Activated CD4-positive, alpha-beta T cell treated with anti-CD3 and anti-CD28 coated beads, Interleukin-2, amount 10 ng/mL, durations not matched to agents 7 days and 5 days (primary cell): ENCODE data around the gene SLC5A11. TPM values are rescaled to one million over a fixed set of nuclear protein-coding genes. Genes with fewer than 3 reads are reported as not detected.

Experiments
- CTCF ChIA-PET: fragments of 350-600 bp; sonication (Branson Sonifier 250); formaldehyde crosslinking; loops from one replicate; lab custom pipeline; 2021; ENCODE audit warnings: antibody characterized with exemption; lab: Charles Lee
- POLR2A ChIA-PET: fragments of 350-600 bp; sonication (Branson Sonifier 250); formaldehyde crosslinking; loops from one replicate; lab custom pipeline; 2021; ENCODE audit warnings: antibody characterized with exemption; lab: Charles Lee
- DNase-seq: peaks from one replicate; pipeline ENCODE4 v3.0.0-alpha.2; 2020
- H3K27ac Mint-ChIP-seq: one replicate; pipeline ENCODE4 v1.8.0; 2021; ENCODE audit warnings: mild to moderate bottlenecking, moderate library complexity, mixed read lengths
- H3K27me3 Mint-ChIP-seq: one replicate; pipeline ENCODE4 v1.8.0; 2021; ENCODE audit warnings: mixed read lengths
- H3K36me3 Mint-ChIP-seq: one replicate; pipeline ENCODE4 v1.8.0; 2021; ENCODE audit warnings: low read depth, mixed read lengths
- H3K4me1 Mint-ChIP-seq: one replicate; pipeline ENCODE4 v1.8.0; 2021; ENCODE audit warnings: mixed read lengths
- H3K4me3 Mint-ChIP-seq: one replicate; pipeline ENCODE4 v1.8.0; 2021; ENCODE audit warnings: mild to moderate bottlenecking, moderate library complexity, mixed read lengths
- H3K9me3 Mint-ChIP-seq: one replicate; pipeline ENCODE4 v1.8.0; 2021; ENCODE audit warnings: mixed read lengths
- total RNA-seq, 2 experiments: library from RNA; stranded (reverse); gene quantifications; one replicate each; pipeline ENCODE4 v1.2.3, GENCODE V29; 2021

The SLC5A11 gene
- total RNA-seq, 2 experiments from 2014 or later = not detected

DNA sequence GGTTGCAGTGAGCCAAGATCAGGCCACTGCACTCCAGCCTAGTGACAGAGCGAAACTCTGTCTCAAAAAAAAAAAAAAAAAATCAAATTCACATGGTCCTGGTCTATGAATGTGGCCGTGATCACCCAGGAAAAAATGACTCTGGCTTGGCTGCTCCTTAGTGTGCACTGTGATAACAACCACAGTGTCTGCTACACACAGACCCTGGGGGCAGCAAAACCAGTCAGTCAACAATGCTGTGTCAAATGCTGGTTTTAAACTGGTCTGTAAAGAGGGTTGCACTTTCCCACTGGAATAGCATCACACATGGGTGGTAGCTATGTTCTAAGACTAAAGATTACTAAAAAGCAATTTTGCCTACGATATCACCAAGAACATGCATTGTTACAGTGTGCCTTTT lies 98.4 kb downstream of the SLC5A11 start:
- Mint-ChIP-seq H3K4me1 (no peaks in the 10 kb centered on the region), H3K4me3 (no peak overlapping the region), H3K27ac (no peak overlapping the region), H3K36me3 (peaks cover 42% of the 10 kb centered on the region), H3K27me3 (no peaks in the 10 kb centered on the region), H3K9me3 (no peaks in the 10 kb centered on the region)
- CTCF ChIA-PET = interaction anchor here (0.6 to 1.7 kb wide), 2 partner anchors 9 to 46 kb away, joined by 3 to 4 read pairs; no protein-coding TSS in a partner anchor
- POLR2A ChIA-PET = no interaction called here
- no peak for DNase-seq

GRCh38 chr16:24946155-24946554 lies 100.4 kb downstream of the SLC5A11 start:
- DNase-seq = no peak
- H3K4me3 Mint-ChIP-seq = no peak overlapping the region
- CTCF ChIA-PET = interaction anchor here (0.6 to 1.7 kb wide), 3 partner anchors 11 to 39 kb away, joined by 3 to 4 read pairs (median 4); no protein-coding TSS in a partner anchor
- H3K27me3 Mint-ChIP-seq = no peaks in the 10 kb centered on the region
- POLR2A ChIA-PET = no interaction called here
- H3K4me1 Mint-ChIP-seq = no peaks in the 10 kb centered on the region
- H3K9me3 Mint-ChIP-seq = no peaks in the 10 kb centered on the region
- peak overlapping the region; percentile 37 for H3K27ac Mint-ChIP-seq
- H3K36me3 Mint-ChIP-seq = peaks cover 39% of the 10 kb centered on the region

DNA sequence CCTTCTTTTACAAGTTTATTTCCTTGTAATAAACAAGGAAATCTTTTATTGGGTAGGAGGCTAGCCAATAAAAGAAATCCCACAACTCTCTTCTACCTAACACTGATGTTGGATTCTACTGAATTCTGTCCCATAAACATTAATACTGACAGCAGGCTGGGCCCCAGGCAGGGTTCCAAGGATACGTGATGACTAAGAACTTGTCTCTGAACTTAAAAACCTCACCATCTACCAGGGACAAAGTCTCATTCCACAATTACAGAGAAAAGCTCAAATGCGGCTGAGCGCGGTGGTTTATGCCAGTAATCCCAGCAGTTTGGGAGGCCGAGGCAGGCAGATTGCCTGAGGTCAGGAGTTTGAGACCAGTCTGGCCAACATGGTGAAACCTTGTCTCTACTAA lies 104.5 kb downstream of the SLC5A11 start:
- peaks cover 35% of the 10 kb centered on the region for H3K36me3 Mint-ChIP-seq
- H3K27me3 Mint-ChIP-seq = no peaks in the 10 kb centered on the region
- ChIA-PET POLR2A (no interaction called here), CTCF (no interaction called here)
- no peaks in the 10 kb centered on the region for H3K4me1 Mint-ChIP-seq
- no peak overlapping the region for H3K27ac Mint-ChIP-seq
- no peak for DNase-seq
- no peak overlapping the region for H3K4me3 Mint-ChIP-seq
- no peaks in the 10 kb centered on the region for H3K9me3 Mint-ChIP-seq

DNA sequence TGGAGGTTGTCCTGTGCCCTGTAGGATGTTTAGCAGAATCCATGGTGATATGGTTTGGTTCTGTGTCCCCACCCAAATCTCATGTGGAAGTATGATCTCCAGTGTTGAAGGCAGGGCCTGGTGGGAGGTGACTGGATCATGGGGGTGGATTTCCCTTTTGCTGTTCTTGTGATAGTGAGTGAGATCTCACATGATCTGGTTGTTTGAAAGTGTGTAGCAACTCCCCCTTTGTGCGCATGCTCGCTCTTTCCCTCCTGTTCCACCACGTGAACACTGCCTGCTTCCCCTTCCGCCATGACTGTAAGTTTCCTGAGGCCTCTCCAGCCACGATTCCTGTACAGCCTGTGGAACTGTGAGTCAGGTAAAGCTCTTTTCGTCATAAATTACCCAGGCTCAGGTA lies 107.5 kb downstream of the SLC5A11 start:
- Mint-ChIP-seq H3K4me3 (no peak overlapping the region), H3K27me3 (no peaks in the 10 kb centered on the region), H3K9me3 (no peaks in the 10 kb centered on the region), H3K36me3 (peaks cover 33% of the 10 kb centered on the region), H3K4me1 (no peaks in the 10 kb centered on the region), H3K27ac (no peak overlapping the region)
- DNase-seq = no peak
- POLR2A ChIA-PET = no interaction called here
- CTCF ChIA-PET = no interaction called here

DNA sequence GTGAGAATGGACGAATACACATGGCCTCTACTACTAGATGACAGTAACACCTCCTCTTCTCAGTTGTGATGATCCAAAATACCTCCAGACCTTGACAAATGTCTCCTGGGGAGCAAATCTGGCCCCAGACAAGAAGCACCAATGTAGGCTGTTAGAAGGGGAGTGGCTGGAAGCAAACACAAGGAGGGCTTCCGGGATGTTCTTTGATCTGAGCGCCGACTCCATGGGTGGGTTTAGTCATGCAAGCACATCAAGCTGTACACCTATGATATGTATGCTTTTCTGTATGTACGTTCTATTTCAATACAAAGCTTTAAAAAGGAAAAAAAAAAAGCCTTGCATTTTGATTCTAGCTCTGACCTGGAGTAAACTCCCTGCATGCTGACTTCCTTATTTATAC lies 108.0 kb downstream of the SLC5A11 start:
- ChIA-PET POLR2A (no interaction called here), CTCF (no interaction called here)

GRCh38 chr16:24954137-24954536 lies 108.4 kb downstream of the SLC5A11 start:
- POLR2A ChIA-PET = no interaction called here
- no peak overlapping the region for H3K4me3 Mint-ChIP-seq
- H3K9me3 Mint-ChIP-seq = no peaks in the 10 kb centered on the region
- no peaks in the 10 kb centered on the region for H3K27me3 Mint-ChIP-seq
- no peaks in the 10 kb centered on the region for H3K4me1 Mint-ChIP-seq
- no peak for DNase-seq
- H3K27ac Mint-ChIP-seq = no peak overlapping the region
- CTCF ChIA-PET = no interaction called here
- peaks cover 35% of the 10 kb centered on the region for H3K36me3 Mint-ChIP-seq

More for the DNA sequence above, 108.0 kb downstream of the SLC5A11 start:
- no peak overlapping the region for H3K4me3 Mint-ChIP-seq
- H3K27me3 Mint-ChIP-seq = no peaks in the 10 kb centered on the region
- no peak overlapping the region for H3K27ac Mint-ChIP-seq
- H3K9me3 Mint-ChIP-seq = no peaks in the 10 kb centered on the region
- H3K36me3 Mint-ChIP-seq = peaks cover 33% of the 10 kb centered on the region
- no peaks in the 10 kb centered on the region for H3K4me1 Mint-ChIP-seq
- DNase-seq = no peak

GRCh38 chr16:24955975-24956731 lies 110.4 kb downstream of the SLC5A11 start:
- no peak overlapping the region for H3K4me3 Mint-ChIP-seq
- POLR2A ChIA-PET = interaction anchor here (0.8 kb wide), 1 partner anchor 9 kb away, joined by 3 read pairs; no protein-coding TSS in a partner anchor
- H3K27ac Mint-ChIP-seq = no peak overlapping the region

DNA sequence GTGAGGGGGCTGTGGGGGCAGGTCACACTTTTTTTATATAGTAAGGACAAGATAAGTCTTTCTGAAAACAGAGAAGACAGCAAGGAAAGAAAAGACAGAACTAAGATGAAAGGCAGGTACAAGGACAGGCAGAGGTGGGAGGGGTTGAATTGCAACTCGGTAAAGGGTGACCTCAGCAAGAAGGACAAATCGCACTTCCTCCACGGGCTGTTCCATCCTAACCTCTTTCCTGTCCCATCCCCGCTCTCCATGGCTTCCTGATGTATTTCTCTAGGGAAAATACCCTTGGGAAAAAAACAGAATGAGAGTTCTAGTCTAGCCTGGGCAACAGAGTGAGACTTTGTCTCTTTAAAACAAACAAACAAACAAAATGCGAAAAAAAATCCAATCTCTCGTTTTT lies 112.1 kb downstream of the SLC5A11 start:
- ChIA-PET CTCF (no interaction called here), POLR2A (no interaction called here)
- Mint-ChIP-seq H3K4me3 (no peak overlapping the region), H3K27ac (no peak overlapping the region), H3K36me3 (peaks cover 45% of the 10 kb centered on the region), H3K27me3 (no peaks in the 10 kb centered on the region), H3K9me3 (peaks cover 10% of the 10 kb centered on the region), H3K4me1 (no peaks in the 10 kb centered on the region)
- no peak for DNase-seq

More at GRCh38 chr16:24955975-24956731, 110.4 kb downstream of the SLC5A11 start:
- CTCF ChIA-PET = no interaction called here
- Mint-ChIP-seq H3K27me3 (no peaks in the 10 kb centered on the region), H3K36me3 (peaks cover 38% of the 10 kb centered on the region), H3K9me3 (no peaks in the 10 kb centered on the region), H3K4me1 (no peaks in the 10 kb centered on the region)
- no peak for DNase-seq

Other genes starting within 250 kb of the SLC5A11 start
- 10 to 100 TPM; 47.4 to 49.3 TPM for gene TNRC6A, start 116.3 kb upstream of the SLC5A11 start, total RNA-seq
- gene ARHGAP17, start 169.4 kb downstream of the SLC5A11 start, total RNA-seq = 10 to 100 TPM; 72.4 to 73.2 TPM